ENCODE measurements around the gene ASTN2. TPM values are rescaled to one million over a fixed set of nuclear protein-coding genes. Genes with fewer than 3 reads are reported as not detected.

Gene ASTN2
- total and polyA plus RNA-seq, 9 of the 15 experiments (the other 6 are each of a cell fraction or from before 2014, with no cell fraction given) = 0.56 to 3.5 (median 1.9) TPM

DNA sequence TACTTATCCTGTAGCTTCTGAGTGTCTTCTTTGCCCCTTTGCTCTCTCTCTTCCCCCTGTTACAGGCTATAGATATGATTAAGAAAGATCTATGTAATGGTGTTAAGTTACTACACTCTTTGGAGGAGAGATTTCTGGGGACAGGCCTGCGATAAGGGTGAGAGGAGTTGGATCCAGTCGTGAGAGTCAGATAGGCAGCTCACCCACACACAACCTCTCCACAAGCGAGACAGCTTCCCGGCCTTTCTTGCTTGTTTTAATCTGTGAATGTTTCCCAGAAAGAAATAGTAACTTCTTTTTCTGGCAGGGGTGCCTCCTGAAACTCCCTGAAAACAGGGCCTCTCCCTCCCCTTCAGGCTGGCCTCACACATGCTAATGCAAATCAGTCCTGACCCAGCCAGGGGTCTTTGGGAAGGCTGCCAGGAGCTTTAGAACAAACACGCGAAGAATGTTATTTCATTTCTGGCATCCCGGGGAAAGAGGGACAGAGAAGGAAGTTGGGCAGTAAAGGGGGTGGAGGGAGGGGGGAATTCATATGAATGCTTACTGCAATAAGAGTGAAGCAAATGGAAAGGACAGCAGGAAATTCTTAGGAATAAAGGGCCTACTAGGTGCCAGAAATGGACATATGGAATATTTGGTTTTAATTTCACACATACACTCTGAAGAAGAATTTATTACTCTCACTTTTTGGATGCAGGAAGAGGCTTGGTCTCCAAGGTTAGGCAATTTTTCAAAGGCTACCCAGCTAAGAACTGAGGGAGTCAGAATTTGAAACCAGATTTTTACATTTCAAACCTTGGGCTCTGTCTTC, 943.6 kb downstream of the ASTN2 start (continued):
- no peak for TF ChIP-seq BRF1 (IDR thresholded peaks at IDR 0.05; ENCODE audit: borderline replicate concordance, extremely low read depth, insufficient read length)
- TF ChIP-seq ZNF217 (CRISPR knock-in tag; IDR thresholded peaks at IDR 0.05) = no peak
- TF ChIP-seq E2F1 (CRISPR knock-in tag; IDR thresholded peaks at IDR 0.05) = no peak
- TF ChIP-seq NFATC3 (IDR thresholded peaks at IDR 0.05) = no peak
- no peak for TF ChIP-seq CBX3 (IDR thresholded peaks at IDR 0.05; ENCODE audit: borderline replicate concordance in 1 of 2, low read length in 2 of 2)
- TF ChIP-seq RFX1 (IDR thresholded peaks at IDR 0.05) = no peak
- no peak for TF ChIP-seq ZFP30 (CRISPR knock-in tag; IDR thresholded peaks at IDR 0.05; ENCODE audit: borderline replicate concordance)
- TF ChIP-seq NFRKB (IDR thresholded peaks at IDR 0.05; ENCODE audit: low read depth) = no peak; the same call in none of the 2 replicates
- TF ChIP-seq CCAR2 (IDR thresholded peaks at IDR 0.05; ENCODE audit: low read depth, low read length) = no peak

All from K562 (cell line).